ENCODE measurements around the gene IQGAP1. TPM values are rescaled to one million over a fixed set of nuclear protein-coding genes. Genes with fewer than 3 reads are reported as not detected.
"Not testable (repeated sequence)": the region's sequence is repeated elsewhere in the genome, so short reads cannot be mapped to it uniquely, and the experiment has no call there.

IQGAP1 gene
- polyA plus RNA-seq, 6 donors from 2014 or later = 96.5 to 182 (median 158) TPM

GRCh38 chr15:90405055-90405607, 17.1 kb downstream of the IQGAP1 start:
- Mint-ChIP-seq H3K27ac (peak overlapping the region in 2 of 6 donors; percentile 74 to 99), H3K4me1 (peaks cover 58 to 76% (median 73%) of the 10 kb centered on the region in 3 donors), H3K27me3 (no peaks in the 10 kb centered on the region), H3K9me3 (peaks cover 0 to 4% (median 0%) of the 10 kb centered on the region in 7 donors), H3K4me3 (no peak overlapping the region), H3K36me3 (peaks cover 5 to 9% of the 10 kb centered on the region in 2 donors)
- ATAC-seq (ENCODE audit: low read depth in 2 of 2) (no peak), DNase-seq (no peak)

GRCh38 chr15:90407336-90407735, 19.3 kb downstream of the IQGAP1 start:
- DNase-seq (no peak), ATAC-seq (ENCODE audit: low read depth in 2 of 2) (no peak)
- peaks cover 5 to 9% of the 10 kb centered on the region in 2 donors for H3K36me3 Mint-ChIP-seq
- H3K4me3 Mint-ChIP-seq = no peak overlapping the region
- peaks cover 0 to 4% (median 0%) of the 10 kb centered on the region in 7 donors for H3K9me3 Mint-ChIP-seq
- H3K4me1 Mint-ChIP-seq = peaks cover 48 to 69% (median 66%) of the 10 kb centered on the region in 3 donors
- no peaks in the 10 kb centered on the region for H3K27me3 Mint-ChIP-seq
- peak overlapping the region in 3 of 6 donors; percentile 27 to 55 (median 36) for H3K27ac Mint-ChIP-seq

GRCh38 chr15:90407871-90408317, 19.9 kb downstream of the IQGAP1 start:
- H3K27me3 Mint-ChIP-seq = no peaks in the 10 kb centered on the region
- ATAC-seq (ENCODE audit: low read depth in 2 of 2) (no peak), DNase-seq (no peak)
- peaks cover 5 to 9% of the 10 kb centered on the region in 2 donors for H3K36me3 Mint-ChIP-seq
- peaks cover 49 to 71% (median 67%) of the 10 kb centered on the region in 3 donors for H3K4me1 Mint-ChIP-seq
- H3K4me3 Mint-ChIP-seq = no peak overlapping the region
- H3K27ac Mint-ChIP-seq = peak overlapping the region in 4 of 6 donors; percentile 7 to 84 (median 42)
- peaks cover 0 to 4% (median 0%) of the 10 kb centered on the region in 7 donors for H3K9me3 Mint-ChIP-seq

GRCh38 chr15:90408657-90409056, 20.6 kb downstream of the IQGAP1 start:
- H3K9me3 Mint-ChIP-seq = peaks cover 0 to 4% (median 0%) of the 10 kb centered on the region in 7 donors
- ATAC-seq (ENCODE audit: low read depth in 2 of 2) (no peak), DNase-seq (no peak)
- no peaks in the 10 kb centered on the region for H3K27me3 Mint-ChIP-seq
- peaks cover 5 to 9% of the 10 kb centered on the region in 2 donors for H3K36me3 Mint-ChIP-seq
- H3K4me1 Mint-ChIP-seq = peaks cover 57 to 76% (median 73%) of the 10 kb centered on the region in 3 donors
- H3K4me3 Mint-ChIP-seq = no peak overlapping the region
- H3K27ac Mint-ChIP-seq = no peak overlapping the region

GRCh38 chr15:90409587-90409986, 21.5 kb downstream of the IQGAP1 start:
- DNase-seq; H3K4me3 Mint-ChIP-seq; H3K36me3 Mint-ChIP-seq; ATAC-seq (ENCODE audit: low read depth in 2 of 2); H3K27me3 Mint-ChIP-seq; H3K9me3 Mint-ChIP-seq: not testable (repeated sequence)
- Mint-ChIP-seq H3K27ac (peak overlapping the region in 4 of 6 donors; percentile 29 to 76 (median 70)), H3K4me1 (peaks cover 63 to 81% (median 73%) of the 10 kb centered on the region in 3 donors)

GRCh38 chr15:90410316-90410715, 22.3 kb downstream of the IQGAP1 start:
- H3K9me3 Mint-ChIP-seq; H3K36me3 Mint-ChIP-seq; H3K4me3 Mint-ChIP-seq; DNase-seq; ATAC-seq (ENCODE audit: low read depth in 2 of 2); H3K27ac Mint-ChIP-seq; H3K27me3 Mint-ChIP-seq: not testable (repeated sequence)
- H3K4me1 Mint-ChIP-seq = peaks cover 68 to 78% (median 75%) of the 10 kb centered on the region in 3 donors

GRCh38 chr15:90411176-90411575, 23.1 kb downstream of the IQGAP1 start:
- Mint-ChIP-seq H3K4me3 (peak overlapping the region in 2 of 8 donors; percentile 30 to 37), H3K27ac (peak overlapping the region in 4 of 6 donors; percentile 73 to 91 (median 82))

GRCh38 chr15:90412356-90413194, 24.5 kb downstream of the IQGAP1 start:
- Mint-ChIP-seq H3K27me3 (no peaks in the 10 kb centered on the region), H3K27ac (peak overlapping the region; percentile 58 to 91 (median 70)), H3K9me3 (peaks cover 0 to 4% (median 2%) of the 10 kb centered on the region in 7 donors), H3K36me3 (peaks cover 5 to 9% of the 10 kb centered on the region in 2 donors), H3K4me3 (peak overlapping the region in 7 of 8 donors; percentile 52 to 75 (median 68)), H3K4me1 (peaks cover 66 to 71% (median 67%) of the 10 kb centered on the region in 3 donors)
- DNase-seq (peak; percentile 55), ATAC-seq (ENCODE audit: low read depth in 2 of 2) (peak; percentile 97 to 98)

More at GRCh38 chr15:90411176-90411575, 23.1 kb downstream of the IQGAP1 start:
- no peaks in the 10 kb centered on the region for H3K27me3 Mint-ChIP-seq
- peaks cover 69 to 74% (median 69%) of the 10 kb centered on the region in 3 donors for H3K4me1 Mint-ChIP-seq
- H3K36me3 Mint-ChIP-seq = peaks cover 5 to 9% of the 10 kb centered on the region in 2 donors
- no peak for ATAC-seq (ENCODE audit: low read depth in 2 of 2)
- H3K9me3 Mint-ChIP-seq = peaks cover 0 to 4% (median 0%) of the 10 kb centered on the region in 7 donors
- no peak for DNase-seq

- DNase-seq = no peak
- H3K4me1 Mint-ChIP-seq = peaks cover 67 to 73% (median 69%) of the 10 kb centered on the region in 3 donors
- H3K27me3 Mint-ChIP-seq = no peaks in the 10 kb centered on the region
- no peak for ATAC-seq (ENCODE audit: low read depth in 2 of 2)
- peaks cover 0 to 4% (median 2%) of the 10 kb centered on the region in 7 donors for H3K9me3 Mint-ChIP-seq
- H3K36me3 Mint-ChIP-seq = peaks cover 5 to 9% of the 10 kb centered on the region in 2 donors
- H3K4me3 Mint-ChIP-seq = peak overlapping the region in 7 of 8 donors; percentile 2 to 75 (median 68)
- H3K27ac Mint-ChIP-seq = peak overlapping the region; percentile 5 to 88 (median 65)
Measured at GRCh38 chr15:90413411-90414379, 25.7 kb downstream of the IQGAP1 start.

- H3K27ac Mint-ChIP-seq = peak overlapping the region in 2 of 6 donors; percentile 47 to 64
- ATAC-seq (ENCODE audit: low read depth in 2 of 2) (no peak), DNase-seq (no peak)
- peaks cover 3 to 5% of the 10 kb centered on the region in 2 donors for H3K36me3 Mint-ChIP-seq
- no peaks in the 10 kb centered on the region for H3K27me3 Mint-ChIP-seq
- peak overlapping the region in 3 of 8 donors; percentile 0 to 45 (median 15) for H3K4me3 Mint-ChIP-seq
- H3K4me1 Mint-ChIP-seq = peaks cover 63 to 73% (median 71%) of the 10 kb centered on the region in 3 donors
- H3K9me3 Mint-ChIP-seq = peaks cover 0 to 2% (median 2%) of the 10 kb centered on the region in 7 donors
Measured at GRCh38 chr15:90414408-90415028, 26.5 kb downstream of the IQGAP1 start.

- not testable (repeated sequence) for ATAC-seq (ENCODE audit: low read depth in 2 of 2); DNase-seq; H3K36me3 Mint-ChIP-seq; H3K4me3 Mint-ChIP-seq; H3K9me3 Mint-ChIP-seq; H3K27me3 Mint-ChIP-seq; H3K27ac Mint-ChIP-seq
- peaks cover 68 to 79% (median 74%) of the 10 kb centered on the region in 3 donors for H3K4me1 Mint-ChIP-seq
Measured at GRCh38 chr15:90416052-90416451, 28.0 kb downstream of the IQGAP1 start.

GRCh38 chr15:90418627-90419026, 30.6 kb downstream of the IQGAP1 start:
- no peak for DNase-seq

More at GRCh38 chr15:90418627-90419026, 30.6 kb downstream of the IQGAP1 start:
- peak overlapping the region in 4 of 6 donors; percentile 32 to 60 (median 48) for H3K27ac Mint-ChIP-seq
- H3K4me1 Mint-ChIP-seq = peaks cover 57 to 77% (median 62%) of the 10 kb centered on the region in 3 donors
- no peaks in the 10 kb centered on the region for H3K27me3 Mint-ChIP-seq
- peak in 1 of 2 donors; percentile 42 for ATAC-seq (ENCODE audit: low read depth in 2 of 2)
- peaks cover 0 to 2% (median 0%) of the 10 kb centered on the region in 7 donors for H3K9me3 Mint-ChIP-seq
- peak overlapping the region in 2 of 8 donors; percentile 16 to 29 for H3K4me3 Mint-ChIP-seq
- H3K36me3 Mint-ChIP-seq = no peaks in the 10 kb centered on the region
